ENCODE data around the gene SLC25A38. TPM values are rescaled to one million over a fixed set of nuclear protein-coding genes. Genes with fewer than 3 reads are reported as not detected.

SLC25A38 gene

Small RNA genes within 50 kb of the gene (small RNA-seq; reads per million reads assigned to genes)
- gene SNORA6 (ENCODE audit: insufficient read depth), result not detected
- gene SNORA62 (ENCODE audit: insufficient read depth), result not detected
